ENCODE data around the gene MISP. TPM values are rescaled to one million over a fixed set of nuclear protein-coding genes. Genes with fewer than 3 reads are reported as not detected.
A peak's percentile ranks its signal among the peaks of the same experiment; 100 is the strongest.
"Not testable (repeated sequence)": the region's sequence is repeated elsewhere in the genome, so short reads cannot be mapped to it uniquely, and the experiment has no call there.

Gene MISP
- total and polyA plus RNA-seq, 7 donors = 0.36 to 456 (median 289) TPM; not detected in 3

DNA sequence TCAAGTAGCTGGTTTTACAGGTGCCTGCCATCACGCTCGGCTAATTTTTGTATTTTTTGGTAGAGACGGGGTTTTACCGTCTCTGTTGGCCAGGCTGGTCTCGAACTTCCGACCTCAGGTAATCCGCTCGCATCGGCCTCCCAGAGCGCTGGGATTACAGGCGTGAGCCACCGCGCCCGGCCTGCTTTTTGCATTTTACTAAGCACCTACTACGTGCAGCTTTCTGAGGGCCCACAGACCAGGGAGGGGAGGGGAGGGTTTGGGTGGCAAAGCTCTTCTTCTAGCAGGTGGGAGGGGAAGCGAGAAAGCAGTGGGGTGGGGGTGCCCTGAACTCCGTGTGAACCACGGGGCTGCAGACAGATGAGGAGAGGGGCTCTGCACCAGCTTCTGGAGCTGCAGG, 27.2 kb upstream of the MISP start:
- H3K4me1 ChIP-seq = peaks cover 0 to 21% (median 16%) of the 10 kb centered on the region in 4 donors

DNA sequence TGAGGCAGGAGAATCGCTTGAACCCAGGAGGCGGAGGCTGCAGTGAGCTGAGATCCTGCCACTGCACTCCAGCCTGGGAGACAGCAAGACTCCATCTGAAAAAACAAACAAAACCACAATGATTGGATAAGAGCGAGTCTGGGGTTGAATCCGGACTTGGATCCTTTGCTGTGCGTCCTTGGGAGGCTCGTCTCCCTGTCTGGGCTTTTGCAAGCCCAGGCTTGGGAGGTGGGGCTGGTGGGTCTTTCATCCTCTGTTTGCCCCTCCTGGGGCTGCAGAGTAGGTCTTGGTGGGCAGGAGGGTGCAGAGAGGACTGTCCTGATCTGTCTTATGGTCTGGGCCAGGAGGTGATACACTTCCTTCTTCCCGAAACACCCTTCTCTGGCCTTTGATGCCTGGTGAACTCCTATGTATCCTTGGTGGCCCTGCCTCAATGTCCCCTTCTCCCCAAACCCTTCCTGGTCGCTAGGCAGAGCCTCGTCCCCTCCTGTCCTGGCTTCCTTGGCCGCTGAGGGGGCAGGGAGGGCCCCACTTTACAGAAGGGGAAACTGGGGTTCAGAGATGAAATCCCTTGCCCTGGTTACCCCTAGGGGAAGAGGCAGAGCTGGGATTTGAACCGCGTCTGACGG, 25.3 kb upstream of the MISP start:
- no peak for DNase-seq
- intact Hi-C loops (cut with DNase I) = no loop called here
- 76 to 88% methylated on average over 13 of the region's 13 CpGs for WGBS, 2 donors
- Histone ChIP-seq H3K4me1 (peaks cover 0 to 2% (median 0%) of the 10 kb centered on the region in 4 donors), H3K4me3 (no peak overlapping the region), H3K27ac (no peak overlapping the region), H3K9me3 (no peaks in the 10 kb centered on the region), H3K27me3 (no peaks in the 10 kb centered on the region), H3K36me3 (peaks cover 0 to 7% (median 2%) of the 10 kb centered on the region in 4 donors)
- TF ChIP-seq POLR2AphosphoS5 (IDR thresholded peaks at IDR 0.05) = no peak
- TF ChIP-seq POLR2A (IDR thresholded peaks at IDR 0.05) = no peak
- TF ChIP-seq EP300 (IDR thresholded peaks at IDR 0.05) = no peak
- TF ChIP-seq, protein P1, sequence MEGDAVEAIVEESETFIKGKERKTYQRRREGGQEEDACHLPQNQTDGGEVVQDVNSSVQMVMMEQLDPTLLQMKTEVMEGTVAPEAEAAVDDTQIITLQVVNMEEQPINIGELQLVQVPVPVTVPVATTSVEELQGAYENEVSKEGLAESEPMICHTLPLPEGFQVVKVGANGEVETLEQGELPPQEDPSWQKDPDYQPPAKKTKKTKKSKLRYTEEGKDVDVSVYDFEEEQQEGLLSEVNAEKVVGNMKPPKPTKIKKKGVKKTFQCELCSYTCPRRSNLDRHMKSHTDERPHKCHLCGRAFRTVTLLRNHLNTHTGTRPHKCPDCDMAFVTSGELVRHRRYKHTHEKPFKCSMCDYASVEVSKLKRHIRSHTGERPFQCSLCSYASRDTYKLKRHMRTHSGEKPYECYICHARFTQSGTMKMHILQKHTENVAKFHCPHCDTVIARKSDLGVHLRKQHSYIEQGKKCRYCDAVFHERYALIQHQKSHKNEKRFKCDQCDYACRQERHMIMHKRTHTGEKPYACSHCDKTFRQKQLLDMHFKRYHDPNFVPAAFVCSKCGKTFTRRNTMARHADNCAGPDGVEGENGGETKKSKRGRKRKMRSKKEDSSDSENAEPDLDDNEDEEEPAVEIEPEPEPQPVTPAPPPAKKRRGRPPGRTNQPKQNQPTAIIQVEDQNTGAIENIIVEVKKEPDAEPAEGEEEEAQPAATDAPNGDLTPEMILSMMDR (IDR thresholded peaks at IDR 0.05) = no peak

More for the DNA sequence above, 27.2 kb upstream of the MISP start:
- no peak for DNase-seq
- peaks cover 4 to 15% (median 6%) of the 10 kb centered on the region in 3 donors for H3K27me3 ChIP-seq
- no peaks in the 10 kb centered on the region for H3K9me3 ChIP-seq
- WGBS, 2 donors = 74 to 86% methylated on average over 18 of the region's 18 CpGs
- no peak overlapping the region for H3K4me3 ChIP-seq
- TF ChIP-seq, protein P1 (IDR thresholded peaks at IDR 0.05) = no peak
- TF ChIP-seq POLR2AphosphoS5 (IDR thresholded peaks at IDR 0.05) (no peak), EP300 (IDR thresholded peaks at IDR 0.05) (no peak), POLR2A (IDR thresholded peaks at IDR 0.05) (no peak)
- H3K27ac ChIP-seq = no peak overlapping the region
- H3K36me3 ChIP-seq = peaks cover 0 to 7% (median 2%) of the 10 kb centered on the region in 4 donors
- intact Hi-C loops (cut with DNase I) = no loop called here

GRCh38 chr19:726993-727956, 23.6 kb upstream of the MISP start:
- TF ChIP-seq, protein P1 (IDR thresholded peaks at IDR 0.05) = no peak
- no peak for TF ChIP-seq POLR2AphosphoS5 (IDR thresholded peaks at IDR 0.05)
- TF ChIP-seq POLR2A (IDR thresholded peaks at IDR 0.05) = no peak
- TF ChIP-seq EP300 (IDR thresholded peaks at IDR 0.05) = no peak
- Histone ChIP-seq H3K27me3 (no peaks in the 10 kb centered on the region), H3K4me3 (no peak overlapping the region), H3K9me3 (no peaks in the 10 kb centered on the region), H3K4me1 (no peaks in the 10 kb centered on the region), H3K36me3 (peaks cover 0 to 18% (median 5%) of the 10 kb centered on the region in 4 donors), H3K27ac (peak overlapping the region; percentile 36 to 76 (median 50))
- WGBS, 2 donors = 69 to 85% methylated on average over 43 of the region's 43 CpGs
- no peak for DNase-seq
- intact Hi-C loops (cut with DNase I) = no loop called here

DNA sequence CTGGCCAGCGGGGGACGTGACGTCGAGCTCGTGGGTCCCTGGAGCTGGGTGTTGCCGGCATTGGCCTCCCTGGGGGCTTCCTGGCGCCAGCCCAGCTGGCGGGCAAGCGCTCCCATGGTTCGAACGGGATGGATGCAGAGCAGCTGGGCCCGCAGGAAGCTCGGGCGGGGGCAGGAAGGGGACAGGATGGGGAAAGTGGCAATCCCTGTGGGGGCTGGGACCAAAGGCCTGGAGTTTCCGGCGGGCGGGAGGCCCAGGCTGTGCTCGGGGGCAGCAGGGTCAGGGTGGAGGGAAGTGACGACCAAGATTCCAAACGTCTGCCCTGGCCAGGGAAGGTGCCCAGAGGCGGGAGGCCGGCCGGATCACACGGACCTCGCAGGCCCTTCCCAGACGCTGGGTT, 22.9 kb upstream of the MISP start:
- peak overlapping the region; percentile 36 to 76 (median 50) for H3K27ac ChIP-seq
- WGBS, 2 donors = 64% methylated on average over 26 of the region's 26 CpGs
- DNase-seq = no peak
- no peaks in the 10 kb centered on the region for H3K4me1 ChIP-seq
- intact Hi-C loops (cut with DNase I) = no loop called here
- H3K36me3 ChIP-seq = peaks cover 0 to 22% (median 5%) of the 10 kb centered on the region in 4 donors
- H3K9me3 ChIP-seq = no peaks in the 10 kb centered on the region
- no peaks in the 10 kb centered on the region for H3K27me3 ChIP-seq
- H3K4me3 ChIP-seq = no peak overlapping the region
- TF ChIP-seq POLR2AphosphoS5 (IDR thresholded peaks at IDR 0.05) (peak in 2 of 4 donors; percentile 34 to 55), EP300 (IDR thresholded peaks at IDR 0.05) (no peak)

DNA sequence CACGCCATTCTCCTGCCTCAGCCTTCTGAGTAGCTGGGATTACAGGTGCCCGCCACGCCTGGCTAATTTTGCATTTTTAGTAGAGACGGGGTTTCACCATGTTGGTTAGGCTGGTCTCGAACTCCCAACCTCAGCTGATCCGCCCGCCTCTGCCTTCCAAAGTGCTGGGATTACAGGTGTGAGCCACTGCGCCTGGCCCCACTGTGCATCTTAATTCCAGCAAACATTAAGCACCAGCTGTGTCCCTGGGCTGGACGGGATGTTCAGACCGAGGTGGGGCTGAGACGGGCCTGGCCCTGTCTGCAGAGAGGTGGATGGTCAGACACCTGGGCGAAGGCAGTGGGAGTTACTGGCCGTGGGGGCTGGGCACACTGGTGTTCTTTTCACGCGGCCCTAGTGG, 21.3 kb upstream of the MISP start:
- H3K4me1 ChIP-seq; intact Hi-C loops (cut with DNase I); H3K27me3 ChIP-seq; H3K9me3 ChIP-seq; H3K27ac ChIP-seq; H3K4me3 ChIP-seq; DNase-seq: not testable (repeated sequence)
- H3K36me3 ChIP-seq = peaks cover 0 to 22% (median 5%) of the 10 kb centered on the region in 4 donors
- WGBS, 2 donors = 80 to 90% methylated on average over 15 of the region's 15 CpGs
